Coronary artery (tissue), 2 donors: ENCODE data around the gene RGS11.
A peak's percentile ranks its signal among the peaks of the same experiment; 100 is the strongest.

Source experiments
- DNase-seq: peaks from one replicate; pipeline ENCODE4 v3.0.0-alpha.2; 2017; ENCODE audit warnings: low spot score
- H3K27ac ChIP-seq, 2 donors: fragments of 200-600 bp; sonication (generic); one replicate each; pipeline ENCODE4 v1.5.1; 2016 to 2019
- H3K4me3 ChIP-seq: fragments of 200-600 bp; sonication (generic); 2 replicates; pipeline ENCODE4 v1.5.1; 2016; ENCODE audit warnings: mild to moderate bottlenecking, moderate library complexity
- CTCF ChIP-seq: fragments of 200-600 bp; sonication (generic); IDR thresholded peaks from one replicate; pipeline ENCODE4 v1.5.1; 2019; ENCODE audit warnings: antibody characterized with exemption

Gene RGS11

DNA sequence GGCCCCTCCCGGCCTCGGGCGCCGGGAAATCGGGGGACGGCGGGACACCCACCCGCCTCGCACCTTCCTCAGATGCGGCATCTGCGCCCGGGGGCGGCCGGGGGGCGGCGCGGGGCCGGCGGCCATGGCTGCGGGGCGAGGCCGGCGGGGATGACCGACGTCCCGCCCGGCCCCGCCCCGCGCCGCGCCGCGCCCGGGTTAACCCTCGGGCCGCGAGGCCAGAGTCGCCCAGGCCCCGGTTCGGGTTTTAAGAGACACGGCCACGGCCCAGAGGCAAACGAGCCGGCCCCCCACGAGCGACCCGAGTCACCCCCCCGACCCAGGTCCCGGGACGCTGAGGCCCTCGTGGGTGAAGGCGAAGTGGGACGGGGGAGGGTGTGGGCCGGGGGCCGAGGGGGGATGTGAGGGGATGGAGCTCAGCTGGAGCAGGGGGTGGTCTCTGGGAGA, at the start of gene RGS11:
Gene RGS11 (minus strand): TSS at position 159 of the 447 bp plus-strand sequence. CDS start 33 bp downstream, at position 126.
- TF ChIP-seq CTCF = no peak
- peak within 1 kb of the TSS; percentile 75 for H3K4me3 ChIP-seq
- H3K27ac ChIP-seq = peak within 1 kb of the TSS in 1 of 2 donors; percentile 57
- no peak for DNase-seq

- H3K27ac ChIP-seq = no peak overlapping the region
- no peak for TF ChIP-seq CTCF
- peak overlapping the region; percentile 30 for H3K4me3 ChIP-seq
- DNase-seq = no peak
Observed at GRCh38 chr16:324451-325334, 48.9 kb upstream of the RGS11 start.

DNA sequence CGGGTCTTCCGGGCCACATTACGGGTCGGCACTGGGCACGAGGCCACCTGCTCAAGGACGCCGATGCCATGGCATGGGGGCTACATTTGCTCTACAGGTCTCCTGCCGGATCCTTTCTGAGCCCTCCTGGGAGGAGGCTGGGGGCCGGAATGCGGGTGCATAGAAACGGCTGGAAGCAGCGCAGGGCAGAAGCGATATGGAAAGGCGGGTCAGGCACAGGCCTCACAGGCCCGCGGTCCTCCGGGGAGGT, 48.4 kb upstream of the RGS11 start:
- no peak overlapping the region for H3K27ac ChIP-seq
- TF ChIP-seq CTCF = no peak
- DNase-seq = no peak
- no peak overlapping the region for H3K4me3 ChIP-seq

DNA sequence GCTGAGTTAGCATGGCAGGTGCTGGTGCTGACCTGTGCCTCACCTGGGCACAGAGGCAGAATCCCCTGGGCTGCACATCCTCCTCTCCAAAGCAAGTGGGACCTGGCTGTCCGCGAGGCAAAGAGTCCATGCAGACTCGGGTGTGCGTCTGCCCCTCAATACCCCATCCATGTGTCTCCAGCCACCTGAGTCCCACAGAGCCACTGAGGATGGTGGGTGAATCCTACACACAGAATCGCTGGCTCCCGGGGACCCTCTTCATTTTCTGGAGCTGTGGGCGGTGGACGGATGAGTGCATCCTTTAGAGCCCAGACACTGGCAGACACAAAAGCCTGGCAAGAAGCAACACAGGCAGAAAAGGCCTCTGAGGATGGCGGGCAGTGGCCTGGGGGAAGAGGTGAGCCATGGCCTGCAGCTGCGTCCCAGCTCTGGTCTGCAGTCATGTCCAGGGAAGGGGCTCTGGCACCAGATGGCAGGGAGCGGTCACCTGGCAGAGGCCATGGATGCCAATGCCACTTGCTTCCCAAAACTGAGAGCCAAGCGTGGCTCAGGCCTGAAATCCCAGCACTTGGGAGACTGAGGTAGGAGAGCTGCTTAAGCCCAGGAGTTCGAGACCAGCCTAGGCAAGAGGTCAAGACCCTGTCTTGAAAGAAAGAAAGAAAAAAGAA, 46.9 kb upstream of the RGS11 start:
- no peak for DNase-seq

DNA sequence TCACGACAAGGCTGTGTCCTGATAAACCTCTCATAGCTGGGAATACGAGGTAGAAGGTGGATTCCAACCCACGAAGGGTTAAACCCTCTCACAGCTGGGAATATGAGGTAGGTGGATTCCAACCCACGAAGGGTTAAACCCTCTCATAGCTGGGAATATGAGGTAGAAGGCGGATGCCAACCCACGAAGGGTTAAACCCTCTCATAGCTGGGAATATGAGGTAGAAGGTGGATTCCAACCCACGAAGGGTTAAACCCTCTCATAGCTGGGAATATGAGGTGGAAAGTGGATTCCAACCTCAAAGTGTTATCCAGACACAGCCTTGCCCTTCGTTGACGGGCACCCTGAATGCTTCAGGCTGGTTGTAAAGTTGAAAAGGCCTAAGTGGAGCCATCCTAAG, 45.8 kb upstream of the RGS11 start:
- TF ChIP-seq CTCF = no peak
- DNase-seq = no peak

More for the DNA sequence above, 46.9 kb upstream of the RGS11 start:
- TF ChIP-seq CTCF = no peak
- H3K4me3 ChIP-seq = no peak overlapping the region
- H3K27ac ChIP-seq = no peak overlapping the region

DNA sequence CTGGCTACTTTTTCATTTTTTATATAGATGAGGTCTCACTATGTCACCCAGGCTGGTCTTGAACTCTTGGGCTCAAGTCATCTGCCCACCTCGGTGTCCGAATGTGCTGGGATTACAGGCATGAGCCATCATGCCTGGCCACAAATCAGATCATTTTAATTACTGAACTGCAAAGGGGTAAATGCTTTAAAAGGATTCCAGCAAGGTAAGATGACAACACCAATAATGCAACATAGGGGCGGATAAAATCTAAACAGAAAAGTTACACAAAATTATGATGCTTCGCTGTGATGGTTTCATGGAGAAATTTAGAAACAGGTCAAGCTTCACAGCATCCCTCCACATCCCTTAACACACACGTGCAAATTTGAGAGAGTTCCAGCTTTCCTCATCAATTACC, 44.5 kb upstream of the RGS11 start:
- no peak overlapping the region for H3K27ac ChIP-seq
- no peak overlapping the region for H3K4me3 ChIP-seq
- DNase-seq = no peak
- no peak for TF ChIP-seq CTCF

More for the DNA sequence above, 45.8 kb upstream of the RGS11 start:
- Histone ChIP-seq H3K27ac (no peak overlapping the region), H3K4me3 (no peak overlapping the region)

- no peak for DNase-seq
- TF ChIP-seq CTCF = no peak
- Histone ChIP-seq H3K4me3 (no peak overlapping the region), H3K27ac (no peak overlapping the region)
Observed at GRCh38 chr16:318628-319027, 42.9 kb upstream of the RGS11 start.
